Vagina (tissue), 2 donors: ENCODE measurements around the gene LSM8. TPM values are rescaled to one million over a fixed set of nuclear protein-coding genes. Genes with fewer than 3 reads are reported as not detected.

Source experiments
- DNase-seq, 2 donors: peaks; one replicate each; pipeline ENCODE4 v3.0.0-alpha.2; 2017; ENCODE audit errors: extremely low spot score in 2 of 2
- H3K27ac ChIP-seq: fragments of 200-600 bp; sonication (generic); one replicate; pipeline ENCODE4 v1.5.1; 2019
- H3K27me3 ChIP-seq: fragments of 200-600 bp; sonication (generic); one replicate; pipeline ENCODE4 v1.5.1; 2019
- H3K36me3 ChIP-seq, 2 donors: fragments of 200-600 bp; sonication (generic); one replicate each; pipeline ENCODE4 v1.5.1; 2017 to 2019
- H3K4me1 ChIP-seq: fragments of 200-600 bp; sonication (generic); one replicate; pipeline ENCODE4 v1.5.1; 2019
- H3K4me3 ChIP-seq, 2 donors: fragments of 200-600 bp; sonication (generic); 1 replicate in 1 of 2; 2 replicates in 1 of 2; pipeline ENCODE4 v1.5.1; 2016 to 2019
- H3K9me3 ChIP-seq: fragments of 200-600 bp; sonication (generic); one replicate; pipeline ENCODE4 v1.5.1; 2019
- POLR2A ChIP-seq, 2 donors: fragments of 450-650 bp; IDR thresholded peaks; one replicate each; pipeline ENCODE4 v1.6.1; 2017; ENCODE audit warnings: antibody characterized with exemption in 2 of 2, mild to moderate bottlenecking in 2 of 2, moderate library complexity in 2 of 2
- POLR2AphosphoS5 ChIP-seq, 2 donors: sonication (generic); formaldehyde crosslinking; IDR thresholded peaks; one replicate each; pipeline ENCODE4 v1.9.0; 2017; ENCODE audit warnings: antibody characterized with exemption in 2 of 2, mild to moderate bottlenecking in 2 of 2, low read depth in 1 of 2; ENCODE audit not compliant: insufficient read depth in 1 of 2
- intact Hi-C: fragments of 100-400 bp; cut with DNase I; formaldehyde crosslinking; loops from one replicate; pipeline ENCODE4 v1.15.1; 2023
- total RNA-seq: library from RNA; depleted of rRNA; stranded (reverse); fragments of >200 nt; gene quantifications from one replicate; pipeline ENCODE4 v1.2.3, GENCODE V29; 2016
- TF ChIP-seq, protein P1 (sequence below), 3 experiments: fragments of 450-650 bp in 2 of 3; fragments of 200-600 bp in 1 of 3; sonication (generic) in 1 of 3; IDR thresholded peaks; one replicate each; pipeline ENCODE4 v1.5.1; 2017 to 2019; ENCODE audit warnings: antibody characterized with exemption in 3 of 3, mild to moderate bottlenecking in 2 of 3, moderate library complexity in 2 of 3

The LSM8 gene
- total RNA-seq, 1 donor from 2014 or later, result 25.0 TPM

DNA sequence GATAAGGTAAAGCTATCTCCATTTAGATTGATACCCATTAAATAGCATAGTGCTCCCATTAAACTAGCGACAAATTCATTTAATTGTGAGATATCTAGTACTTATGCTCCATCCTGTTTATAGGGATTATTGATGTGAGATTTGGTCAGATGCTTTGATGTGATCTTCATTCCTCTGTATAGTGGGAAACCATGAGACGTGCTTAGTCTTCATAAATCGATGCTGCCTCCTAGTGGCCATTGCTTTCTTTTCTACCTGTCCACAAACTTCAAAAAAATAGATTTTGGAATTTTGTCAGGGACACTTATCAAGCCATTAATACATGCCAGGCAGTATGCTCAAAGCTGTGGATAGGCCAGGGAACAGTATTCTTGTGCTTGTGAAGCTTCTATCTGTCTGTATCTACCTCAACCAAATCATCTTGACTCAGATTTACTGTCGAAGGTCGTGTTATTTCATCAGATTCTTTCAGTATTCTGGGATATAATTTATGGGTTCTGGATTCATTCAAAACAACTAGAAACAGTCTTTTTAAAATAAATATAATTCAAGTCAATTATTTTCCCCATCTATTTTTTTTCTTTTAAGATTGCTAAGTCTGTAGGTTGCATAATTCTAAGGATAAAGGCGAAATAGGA, 12.0 kb downstream of the LSM8 start:
- peaks cover 0 to 4% of the 10 kb centered on the region in 2 donors for H3K36me3 ChIP-seq
- H3K27ac ChIP-seq, result no peak overlapping the region
- no peaks in the 10 kb centered on the region for H3K4me1 ChIP-seq
- no peak overlapping the region for H3K4me3 ChIP-seq
- H3K9me3 ChIP-seq, result no peaks in the 10 kb centered on the region
- TF ChIP-seq POLR2A (IDR thresholded peaks at IDR 0.05), result no peak
- TF ChIP-seq, protein P1, sequence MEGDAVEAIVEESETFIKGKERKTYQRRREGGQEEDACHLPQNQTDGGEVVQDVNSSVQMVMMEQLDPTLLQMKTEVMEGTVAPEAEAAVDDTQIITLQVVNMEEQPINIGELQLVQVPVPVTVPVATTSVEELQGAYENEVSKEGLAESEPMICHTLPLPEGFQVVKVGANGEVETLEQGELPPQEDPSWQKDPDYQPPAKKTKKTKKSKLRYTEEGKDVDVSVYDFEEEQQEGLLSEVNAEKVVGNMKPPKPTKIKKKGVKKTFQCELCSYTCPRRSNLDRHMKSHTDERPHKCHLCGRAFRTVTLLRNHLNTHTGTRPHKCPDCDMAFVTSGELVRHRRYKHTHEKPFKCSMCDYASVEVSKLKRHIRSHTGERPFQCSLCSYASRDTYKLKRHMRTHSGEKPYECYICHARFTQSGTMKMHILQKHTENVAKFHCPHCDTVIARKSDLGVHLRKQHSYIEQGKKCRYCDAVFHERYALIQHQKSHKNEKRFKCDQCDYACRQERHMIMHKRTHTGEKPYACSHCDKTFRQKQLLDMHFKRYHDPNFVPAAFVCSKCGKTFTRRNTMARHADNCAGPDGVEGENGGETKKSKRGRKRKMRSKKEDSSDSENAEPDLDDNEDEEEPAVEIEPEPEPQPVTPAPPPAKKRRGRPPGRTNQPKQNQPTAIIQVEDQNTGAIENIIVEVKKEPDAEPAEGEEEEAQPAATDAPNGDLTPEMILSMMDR (IDR thresholded peaks at IDR 0.05), result peak in 2 of 3 experiments; percentile 38 to 48
- H3K27me3 ChIP-seq, result no peaks in the 10 kb centered on the region
- intact Hi-C loops, result no loop called here
- no peak for DNase-seq

DNA sequence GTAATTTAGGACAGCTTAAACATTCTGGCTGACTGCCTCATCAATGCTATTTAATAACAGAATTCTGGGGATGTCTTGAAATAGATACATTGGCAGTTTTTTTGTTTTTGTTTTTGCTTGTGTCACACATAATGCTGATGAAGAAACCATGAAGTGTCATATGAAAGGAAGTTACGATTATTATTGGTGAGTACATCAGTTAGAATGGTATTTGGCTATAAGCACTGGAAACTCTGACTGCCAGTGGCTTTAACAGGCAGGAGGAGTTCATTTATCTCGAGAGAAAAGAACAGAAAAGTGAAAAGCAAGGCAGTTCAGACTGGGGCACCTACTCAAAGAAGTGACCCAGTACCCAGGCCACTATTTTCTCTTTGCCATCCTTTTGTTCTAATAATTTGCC, 18.1 kb downstream of the LSM8 start:
- H3K27ac ChIP-seq, result no peak overlapping the region
- no peak for TF ChIP-seq POLR2A (IDR thresholded peaks at IDR 0.05)
- TF ChIP-seq, protein P1 (IDR thresholded peaks at IDR 0.05), result no peak
- no peak for TF ChIP-seq POLR2AphosphoS5 (IDR thresholded peaks at IDR 0.05; ENCODE audit: insufficient read depth in 1 of 2, low read depth in 1 of 2)
- intact Hi-C loops, result no loop called here
- no peaks in the 10 kb centered on the region for H3K4me1 ChIP-seq
- H3K4me3 ChIP-seq, result no peak overlapping the region
- H3K36me3 ChIP-seq, result no peaks in the 10 kb centered on the region
- H3K9me3 ChIP-seq, result no peaks in the 10 kb centered on the region
- no peak for DNase-seq
- no peaks in the 10 kb centered on the region for H3K27me3 ChIP-seq

DNA sequence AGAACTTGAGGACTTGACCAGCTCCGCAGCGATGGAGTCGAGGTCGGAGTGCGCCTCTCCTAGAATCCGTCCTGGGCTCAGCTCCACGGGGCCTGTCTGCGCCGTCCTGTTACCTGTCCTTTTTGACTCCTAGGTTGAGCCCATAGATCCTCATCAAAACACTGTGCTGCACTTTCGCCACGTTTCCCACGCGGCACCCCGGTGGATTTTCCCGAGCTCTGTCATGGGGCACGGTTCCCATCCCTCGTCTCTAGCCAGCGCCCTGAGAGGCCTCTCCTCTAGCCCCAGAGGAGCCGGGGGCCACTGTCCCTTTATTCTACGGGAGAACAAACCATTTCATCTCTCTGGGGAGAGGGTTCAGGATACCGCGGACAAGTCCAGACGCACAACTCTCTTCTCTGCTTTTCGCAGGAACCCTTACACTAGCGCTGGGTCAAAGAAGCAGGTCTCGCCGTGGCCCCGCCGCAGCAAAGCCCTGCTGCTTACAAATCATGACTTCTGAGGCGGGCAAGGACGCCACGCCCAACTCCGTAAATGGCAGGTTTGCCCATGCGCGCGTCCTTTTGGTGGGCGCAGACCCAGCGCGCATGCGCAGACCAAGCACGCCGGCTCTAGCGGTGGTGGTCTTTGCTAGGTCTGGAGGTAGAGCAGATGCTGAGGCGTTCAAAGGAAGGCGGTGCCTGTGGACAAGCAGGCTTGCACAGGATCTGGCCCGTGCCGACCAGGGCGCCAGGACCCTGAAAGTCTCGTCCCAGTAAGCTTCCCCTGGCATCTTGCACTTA, 30.3 kb downstream of the LSM8 start:
- peak in 1 of 2 donors; percentile 43 for TF ChIP-seq POLR2AphosphoS5 (IDR thresholded peaks at IDR 0.05; ENCODE audit: insufficient read depth in 1 of 2, low read depth in 1 of 2)
- TF ChIP-seq POLR2A (IDR thresholded peaks at IDR 0.05), result no peak
- DNase-seq, result no peak
- H3K27ac ChIP-seq, result peak overlapping the region; percentile 23
- peaks cover 14% of the 10 kb centered on the region for H3K4me1 ChIP-seq
- H3K36me3 ChIP-seq, result no peaks in the 10 kb centered on the region
- peak overlapping the region; percentile 51 to 58 for H3K4me3 ChIP-seq
- H3K9me3 ChIP-seq, result no peaks in the 10 kb centered on the region
- no peaks in the 10 kb centered on the region for H3K27me3 ChIP-seq
- intact Hi-C loops, result no loop called here

DNA sequence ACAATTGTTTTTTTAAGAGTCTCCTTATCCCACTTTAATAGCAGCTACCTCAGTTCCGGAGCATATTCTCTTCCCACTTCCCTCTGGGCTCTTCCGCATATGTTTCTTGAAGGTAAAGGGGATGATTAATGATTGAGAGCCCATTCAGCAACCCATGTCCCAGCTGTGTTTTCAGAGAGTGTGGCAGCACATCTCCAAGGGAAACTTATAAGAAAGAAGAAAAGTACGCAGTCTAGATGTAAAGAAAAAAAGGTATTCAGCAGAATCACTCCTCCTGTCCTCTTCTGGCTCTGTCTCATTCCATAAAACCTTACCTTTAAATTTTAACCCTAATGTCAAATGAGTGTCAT, 30.8 kb downstream of the LSM8 start:
- Histone ChIP-seq H3K36me3 (no peaks in the 10 kb centered on the region), H3K27ac (peak overlapping the region; percentile 12), H3K9me3 (no peaks in the 10 kb centered on the region), H3K4me1 (peaks cover 14% of the 10 kb centered on the region), H3K27me3 (no peaks in the 10 kb centered on the region), H3K4me3 (peak overlapping the region; percentile 51 to 58)
- DNase-seq, result no peak
- TF ChIP-seq POLR2AphosphoS5 (IDR thresholded peaks at IDR 0.05; ENCODE audit: insufficient read depth in 1 of 2, low read depth in 1 of 2), result no peak
- TF ChIP-seq, protein P1 (IDR thresholded peaks at IDR 0.05), result no peak
- TF ChIP-seq POLR2A (IDR thresholded peaks at IDR 0.05), result no peak
- intact Hi-C loops, result no loop called here

DNA sequence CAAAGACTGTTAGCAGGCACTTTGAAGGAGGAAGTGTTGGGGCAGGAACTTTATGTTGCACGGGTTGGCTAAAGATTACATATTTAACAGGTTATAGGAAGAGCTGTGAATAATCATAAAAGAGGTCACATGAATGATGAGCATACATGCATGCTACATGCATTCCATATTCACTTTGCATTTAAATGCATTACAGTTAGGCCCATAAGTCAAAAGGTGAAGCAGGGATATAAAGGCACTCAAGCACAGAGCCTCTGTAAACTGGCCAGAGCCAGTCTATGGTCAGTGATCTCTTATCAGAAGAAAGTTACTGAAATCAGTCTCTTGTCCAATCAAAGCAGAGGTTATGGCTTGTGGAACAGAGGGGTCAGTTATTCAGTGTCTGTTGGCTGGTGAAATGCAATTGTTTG, 33.3 kb downstream of the LSM8 start:
- no peak for DNase-seq
- no peak for TF ChIP-seq POLR2AphosphoS5 (IDR thresholded peaks at IDR 0.05; ENCODE audit: insufficient read depth in 1 of 2, low read depth in 1 of 2)
- TF ChIP-seq, protein P1 (IDR thresholded peaks at IDR 0.05), result no peak
- TF ChIP-seq POLR2A (IDR thresholded peaks at IDR 0.05), result no peak
- Histone ChIP-seq H3K27ac (no peak overlapping the region), H3K4me1 (peaks cover 14% of the 10 kb centered on the region), H3K9me3 (no peaks in the 10 kb centered on the region), H3K4me3 (no peak overlapping the region), H3K36me3 (no peaks in the 10 kb centered on the region), H3K27me3 (no peaks in the 10 kb centered on the region)
- intact Hi-C loops, result no loop called here
